ENCODE data around the gene SLC25A1.

The SLC25A1 gene

DNA sequence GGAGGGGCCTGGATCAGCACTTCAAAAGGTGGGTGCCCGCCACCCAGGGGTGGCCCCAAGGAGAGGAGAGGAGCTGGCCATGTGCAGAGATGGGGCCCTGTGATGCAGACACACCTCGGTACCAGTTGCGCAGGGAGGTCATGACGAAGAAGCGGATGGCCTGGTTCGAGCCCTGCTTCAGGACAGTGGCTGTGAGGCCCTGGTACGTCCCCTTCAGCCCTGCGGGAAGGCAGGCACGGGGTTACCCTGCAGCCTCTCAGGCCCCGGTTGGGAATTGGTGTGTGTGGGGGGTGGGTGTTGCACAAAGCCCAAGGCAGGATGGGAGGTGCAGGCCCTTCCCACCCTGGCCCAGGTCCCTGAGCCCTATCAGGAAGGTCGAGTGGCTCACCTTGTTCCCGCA lies 1.8 kb downstream of the SLC25A1 start:
- no peak overlapping the region for H3K27ac Mint-ChIP-seq
- H3K9me3 Mint-ChIP-seq: no peaks in the 10 kb centered on the region
- H3K4me3 Mint-ChIP-seq: peak overlapping the region; percentile 77
- no peak for DNase-seq
- TF ChIP-seq, protein P1, sequence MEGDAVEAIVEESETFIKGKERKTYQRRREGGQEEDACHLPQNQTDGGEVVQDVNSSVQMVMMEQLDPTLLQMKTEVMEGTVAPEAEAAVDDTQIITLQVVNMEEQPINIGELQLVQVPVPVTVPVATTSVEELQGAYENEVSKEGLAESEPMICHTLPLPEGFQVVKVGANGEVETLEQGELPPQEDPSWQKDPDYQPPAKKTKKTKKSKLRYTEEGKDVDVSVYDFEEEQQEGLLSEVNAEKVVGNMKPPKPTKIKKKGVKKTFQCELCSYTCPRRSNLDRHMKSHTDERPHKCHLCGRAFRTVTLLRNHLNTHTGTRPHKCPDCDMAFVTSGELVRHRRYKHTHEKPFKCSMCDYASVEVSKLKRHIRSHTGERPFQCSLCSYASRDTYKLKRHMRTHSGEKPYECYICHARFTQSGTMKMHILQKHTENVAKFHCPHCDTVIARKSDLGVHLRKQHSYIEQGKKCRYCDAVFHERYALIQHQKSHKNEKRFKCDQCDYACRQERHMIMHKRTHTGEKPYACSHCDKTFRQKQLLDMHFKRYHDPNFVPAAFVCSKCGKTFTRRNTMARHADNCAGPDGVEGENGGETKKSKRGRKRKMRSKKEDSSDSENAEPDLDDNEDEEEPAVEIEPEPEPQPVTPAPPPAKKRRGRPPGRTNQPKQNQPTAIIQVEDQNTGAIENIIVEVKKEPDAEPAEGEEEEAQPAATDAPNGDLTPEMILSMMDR (IDR thresholded peaks at IDR 0.05): no peak
- H3K27me3 Mint-ChIP-seq (ENCODE audit: low read depth, poor library complexity): no peaks in the 10 kb centered on the region
- H3K4me1 Mint-ChIP-seq: peaks cover 50% of the 10 kb centered on the region
- no peaks in the 10 kb centered on the region for H3K36me3 Mint-ChIP-seq (ENCODE audit: low read depth)

DNA sequence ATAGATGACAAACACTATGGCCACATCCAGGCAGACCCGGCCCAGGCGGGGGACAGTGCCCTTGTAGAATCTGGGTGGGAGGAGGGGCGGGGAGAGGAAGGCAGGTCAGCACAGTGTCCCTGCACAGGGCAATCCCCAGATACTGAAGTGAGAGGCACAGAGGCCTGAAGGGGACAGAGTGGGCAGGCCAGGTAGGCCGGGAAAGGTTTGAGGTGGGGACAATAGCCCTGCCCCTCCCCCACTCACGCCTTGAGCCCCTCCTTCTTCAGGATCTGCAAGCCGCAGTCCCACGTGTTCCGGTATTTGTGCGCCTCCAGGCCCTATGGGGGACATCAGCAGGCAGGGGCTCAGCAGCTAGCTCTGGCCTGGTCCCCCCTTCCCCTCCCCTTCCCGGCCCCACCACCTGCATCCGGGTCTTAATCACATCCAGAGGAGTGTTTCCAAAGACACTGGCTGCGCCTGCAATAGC lies 2.3 kb downstream of the SLC25A1 start:
- Mint-ChIP-seq H3K27ac (peak overlapping the region; percentile 90), H3K4me3 (peak overlapping the region; percentile 77), H3K36me3 (ENCODE audit: low read depth) (no peaks in the 10 kb centered on the region), H3K27me3 (ENCODE audit: low read depth, poor library complexity) (peaks cover 2% of the 10 kb centered on the region), H3K9me3 (no peaks in the 10 kb centered on the region), H3K4me1 (peaks cover 50% of the 10 kb centered on the region)
- TF ChIP-seq, protein P1 (IDR thresholded peaks at IDR 0.05): no peak
- DNase-seq: peak; percentile 26

- H3K36me3 Mint-ChIP-seq (ENCODE audit: low read depth): no peaks in the 10 kb centered on the region
- peak overlapping the region; percentile 64 for H3K4me3 Mint-ChIP-seq
- DNase-seq: no peak
- peak overlapping the region; percentile 90 for H3K27ac Mint-ChIP-seq
- TF ChIP-seq, protein P1 (IDR thresholded peaks at IDR 0.05): no peak
- peaks cover 52% of the 10 kb centered on the region for H3K4me1 Mint-ChIP-seq
- H3K9me3 Mint-ChIP-seq: no peaks in the 10 kb centered on the region
- H3K27me3 Mint-ChIP-seq (ENCODE audit: low read depth, poor library complexity): peaks cover 8% of the 10 kb centered on the region
These were observed 2.8 kb downstream of the SLC25A1 start for GRCh38 chr22:19175602-19176174.

- Mint-ChIP-seq H3K4me1 (peaks cover 58% of the 10 kb centered on the region), H3K9me3 (no peaks in the 10 kb centered on the region), H3K4me3 (no peak overlapping the region), H3K27ac (no peak overlapping the region), H3K27me3 (ENCODE audit: low read depth, poor library complexity) (peaks cover 13% of the 10 kb centered on the region), H3K36me3 (ENCODE audit: low read depth) (no peaks in the 10 kb centered on the region)
- TF ChIP-seq, protein P1 (IDR thresholded peaks at IDR 0.05): no peak
- DNase-seq: no peak
These were observed 3.4 kb downstream of the SLC25A1 start for GRCh38 chr22:19175026-19175601.

- H3K27me3 Mint-ChIP-seq (ENCODE audit: low read depth, poor library complexity): peaks cover 21% of the 10 kb centered on the region
- H3K9me3 Mint-ChIP-seq: no peaks in the 10 kb centered on the region
- no peak overlapping the region for H3K27ac Mint-ChIP-seq
- H3K4me1 Mint-ChIP-seq: peaks cover 53% of the 10 kb centered on the region
- TF ChIP-seq, protein P1 (IDR thresholded peaks at IDR 0.05): no peak
- H3K4me3 Mint-ChIP-seq: peak overlapping the region; percentile 25
- DNase-seq: peak; percentile 36
- no peaks in the 10 kb centered on the region for H3K36me3 Mint-ChIP-seq (ENCODE audit: low read depth)
These were observed 4.2 kb downstream of the SLC25A1 start for GRCh38 chr22:19174106-19175025.
